ENCODE measurements around the gene RPAP2.

Gene RPAP2

GRCh38 chr1:92306020-92306419, 7.2 kb downstream of the RPAP2 start:
- no peaks in the 10 kb centered on the region for H3K27me3 Mint-ChIP-seq
- peaks cover 6% of the 10 kb centered on the region for H3K4me1 Mint-ChIP-seq
- H3K27ac Mint-ChIP-seq: no peak overlapping the region
- no peak for DNase-seq
- ATAC-seq: no peak
- H3K4me3 Mint-ChIP-seq: no peak overlapping the region
- no peaks in the 10 kb centered on the region for H3K9me3 Mint-ChIP-seq
- peaks cover 28% of the 10 kb centered on the region for H3K36me3 Mint-ChIP-seq (ENCODE audit: low read depth)

- Mint-ChIP-seq H3K4me1 (peaks cover 9% of the 10 kb centered on the region), H3K27me3 (no peaks in the 10 kb centered on the region), H3K36me3 (ENCODE audit: low read depth) (peaks cover 31% of the 10 kb centered on the region), H3K4me3 (no peak overlapping the region), H3K9me3 (no peaks in the 10 kb centered on the region), H3K27ac (no peak overlapping the region)
- DNase-seq (no peak), ATAC-seq (no peak)
Measured at GRCh38 chr1:92307980-92308379, 9.1 kb downstream of the RPAP2 start.

- peak; percentile 49 for ATAC-seq
- no peak overlapping the region for H3K27ac Mint-ChIP-seq
- H3K9me3 Mint-ChIP-seq: no peaks in the 10 kb centered on the region
- no peaks in the 10 kb centered on the region for H3K27me3 Mint-ChIP-seq
- peaks cover 34% of the 10 kb centered on the region for H3K36me3 Mint-ChIP-seq (ENCODE audit: low read depth)
- H3K4me3 Mint-ChIP-seq: no peak overlapping the region
- peaks cover 28% of the 10 kb centered on the region for H3K4me1 Mint-ChIP-seq
- DNase-seq: no peak
Measured at GRCh38 chr1:92310185-92310597, 11.3 kb downstream of the RPAP2 start.

GRCh38 chr1:92314024-92314423, 15.2 kb downstream of the RPAP2 start:
- DNase-seq (no peak), ATAC-seq (no peak)
- Mint-ChIP-seq H3K27me3 (no peaks in the 10 kb centered on the region), H3K36me3 (ENCODE audit: low read depth) (peaks cover 29% of the 10 kb centered on the region), H3K9me3 (no peaks in the 10 kb centered on the region), H3K4me1 (peaks cover 65% of the 10 kb centered on the region), H3K4me3 (no peak overlapping the region), H3K27ac (no peak overlapping the region)

GRCh38 chr1:92315766-92316599, 17.1 kb downstream of the RPAP2 start:
- ATAC-seq: peak; percentile 96
- H3K4me3 Mint-ChIP-seq: peak overlapping the region; percentile 4
- H3K4me1 Mint-ChIP-seq: peaks cover 66% of the 10 kb centered on the region
- H3K27me3 Mint-ChIP-seq: no peaks in the 10 kb centered on the region
- peaks cover 37% of the 10 kb centered on the region for H3K36me3 Mint-ChIP-seq (ENCODE audit: low read depth)
- DNase-seq: peak; percentile 37
- H3K9me3 Mint-ChIP-seq: no peaks in the 10 kb centered on the region
- H3K27ac Mint-ChIP-seq: peak overlapping the region; percentile 55

- Mint-ChIP-seq H3K4me3 (peak overlapping the region; percentile 15), H3K27me3 (no peaks in the 10 kb centered on the region), H3K4me1 (peaks cover 61% of the 10 kb centered on the region), H3K9me3 (no peaks in the 10 kb centered on the region), H3K27ac (peak overlapping the region; percentile 61), H3K36me3 (ENCODE audit: low read depth) (peaks cover 30% of the 10 kb centered on the region)
- ATAC-seq (peak; percentile 60), DNase-seq (no peak)
Measured at GRCh38 chr1:92317836-92318493, 19.1 kb downstream of the RPAP2 start.

GRCh38 chr1:92323473-92324453, 24.9 kb downstream of the RPAP2 start:
- peak; percentile 40 for ATAC-seq
- Mint-ChIP-seq H3K9me3 (peaks cover 26% of the 10 kb centered on the region), H3K4me1 (peaks cover 19% of the 10 kb centered on the region), H3K4me3 (no peak overlapping the region), H3K27me3 (no peaks in the 10 kb centered on the region), H3K36me3 (ENCODE audit: low read depth) (peaks cover 64% of the 10 kb centered on the region), H3K27ac (peak overlapping the region; percentile 17)
- DNase-seq: no peak

- DNase-seq (no peak), ATAC-seq (no peak)
- Mint-ChIP-seq H3K4me1 (peaks cover 12% of the 10 kb centered on the region), H3K9me3 (peaks cover 29% of the 10 kb centered on the region), H3K36me3 (ENCODE audit: low read depth) (peaks cover 70% of the 10 kb centered on the region), H3K27me3 (no peaks in the 10 kb centered on the region), H3K4me3 (no peak overlapping the region), H3K27ac (no peak overlapping the region)
Measured at GRCh38 chr1:92324784-92325183, 25.9 kb downstream of the RPAP2 start.

- peaks cover 81% of the 10 kb centered on the region for H3K36me3 Mint-ChIP-seq (ENCODE audit: low read depth)
- no peaks in the 10 kb centered on the region for H3K27me3 Mint-ChIP-seq
- peaks cover 25% of the 10 kb centered on the region for H3K4me1 Mint-ChIP-seq
- H3K27ac Mint-ChIP-seq: no peak overlapping the region
- no peak overlapping the region for H3K4me3 Mint-ChIP-seq
- ATAC-seq: no peak
- peaks cover 29% of the 10 kb centered on the region for H3K9me3 Mint-ChIP-seq
- DNase-seq: no peak
Measured at GRCh38 chr1:92326681-92327080, 27.8 kb downstream of the RPAP2 start.

GRCh38 chr1:92327794-92328193, 28.9 kb downstream of the RPAP2 start:
- ATAC-seq (no peak), DNase-seq (no peak)
- peaks cover 29% of the 10 kb centered on the region for H3K9me3 Mint-ChIP-seq
- no peak overlapping the region for H3K4me3 Mint-ChIP-seq
- no peaks in the 10 kb centered on the region for H3K27me3 Mint-ChIP-seq
- H3K4me1 Mint-ChIP-seq: peaks cover 29% of the 10 kb centered on the region
- H3K27ac Mint-ChIP-seq: no peak overlapping the region
- peaks cover 81% of the 10 kb centered on the region for H3K36me3 Mint-ChIP-seq (ENCODE audit: low read depth)

- Mint-ChIP-seq H3K4me1 (peaks cover 32% of the 10 kb centered on the region), H3K27ac (no peak overlapping the region), H3K36me3 (ENCODE audit: low read depth) (peaks cover 74% of the 10 kb centered on the region), H3K9me3 (peaks cover 29% of the 10 kb centered on the region), H3K4me3 (no peak overlapping the region), H3K27me3 (no peaks in the 10 kb centered on the region)
- DNase-seq (no peak), ATAC-seq (no peak)
Measured at GRCh38 chr1:92329347-92330129, 30.7 kb downstream of the RPAP2 start.

GRCh38 chr1:92333668-92334067, 34.8 kb downstream of the RPAP2 start:
- Mint-ChIP-seq H3K4me3 (peak overlapping the region; percentile 19), H3K27ac (peak overlapping the region; percentile 74)

GRCh38 chr1:92340154-92340553, 41.3 kb downstream of the RPAP2 start:
- Mint-ChIP-seq H3K9me3 (no peaks in the 10 kb centered on the region), H3K36me3 (ENCODE audit: low read depth) (peaks cover 28% of the 10 kb centered on the region), H3K4me1 (no peaks in the 10 kb centered on the region), H3K4me3 (no peak overlapping the region), H3K27me3 (no peaks in the 10 kb centered on the region), H3K27ac (no peak overlapping the region)
- ATAC-seq (no peak), DNase-seq (no peak)

More at GRCh38 chr1:92333668-92334067, 34.8 kb downstream of the RPAP2 start:
- H3K9me3 Mint-ChIP-seq: peaks cover 5% of the 10 kb centered on the region
- H3K4me1 Mint-ChIP-seq: peaks cover 32% of the 10 kb centered on the region
- ATAC-seq: peak; percentile 93
- no peaks in the 10 kb centered on the region for H3K27me3 Mint-ChIP-seq
- DNase-seq: no peak
- peaks cover 50% of the 10 kb centered on the region for H3K36me3 Mint-ChIP-seq (ENCODE audit: low read depth)

GRCh38 chr1:92342401-92342800, 43.5 kb downstream of the RPAP2 start:
- H3K4me3 Mint-ChIP-seq: no peak overlapping the region
- peaks cover 27% of the 10 kb centered on the region for H3K36me3 Mint-ChIP-seq (ENCODE audit: low read depth)
- no peaks in the 10 kb centered on the region for H3K4me1 Mint-ChIP-seq
- H3K27me3 Mint-ChIP-seq: no peaks in the 10 kb centered on the region
- no peak for DNase-seq
- H3K27ac Mint-ChIP-seq: no peak overlapping the region
- ATAC-seq: no peak
- H3K9me3 Mint-ChIP-seq: no peaks in the 10 kb centered on the region

Data from activated naive CD8-positive, alpha-beta T cell treated with anti-CD3 and anti-CD28 coated beads, Interleukin-2, amount 50 U/mL, for 24 hours (primary cell).